ENCODE results near the gene HEG1. TPM values are rescaled to one million over a fixed set of nuclear protein-coding genes. Genes with fewer than 3 reads are reported as not detected.
"Not testable (repeated sequence)": the region's sequence is repeated elsewhere in the genome, so short reads cannot be mapped to it uniquely, and the experiment has no call there.

HEG1 gene
- total RNA-seq, 2 donors from 2014 or later = 7.4 to 9.5 TPM

DNA sequence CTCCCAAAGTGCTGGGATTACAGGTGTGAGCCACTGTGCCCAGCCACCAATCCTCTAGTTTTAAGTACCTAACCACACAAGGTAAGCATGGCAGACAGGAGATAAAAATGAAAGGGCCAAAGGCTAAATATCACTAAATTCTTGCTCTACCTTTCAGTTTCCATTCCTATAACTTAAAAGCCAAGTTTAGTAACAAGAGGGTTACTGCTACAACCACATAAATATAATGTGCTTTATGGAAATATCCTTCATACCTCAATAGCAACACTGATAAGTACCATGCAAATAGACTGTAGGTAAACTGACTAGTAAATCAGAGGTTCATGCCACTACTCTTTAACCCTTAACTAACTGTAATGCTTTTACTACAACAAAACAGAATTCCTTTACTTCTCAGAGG lies 82.5 kb downstream of the HEG1 start:
- no peak for ATAC-seq (replicated peaks in 1 of 2)

DNA sequence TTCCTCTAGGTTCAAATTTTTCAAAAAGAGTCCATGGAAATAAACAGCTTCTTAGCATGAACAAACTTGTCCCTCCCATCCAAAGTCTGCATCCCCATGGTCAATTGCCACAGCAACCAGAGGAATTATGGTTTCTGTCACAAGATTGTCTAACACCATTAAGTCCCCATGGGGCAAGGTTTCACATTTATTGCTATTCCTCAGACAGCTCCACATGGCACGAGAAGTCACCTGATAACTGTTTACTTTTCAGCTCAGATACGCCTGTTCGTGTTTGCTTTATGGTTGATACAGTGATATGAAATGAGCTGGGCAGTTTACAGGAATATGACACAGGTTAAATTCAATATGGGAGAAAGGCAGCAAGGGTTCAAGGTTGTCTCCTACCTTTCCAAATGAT lies 83.3 kb downstream of the HEG1 start:
- no peaks in the 10 kb centered on the region for H3K9me3 Mint-ChIP-seq
- no peaks in the 10 kb centered on the region for H3K4me1 Mint-ChIP-seq (ENCODE audit: low read depth)
- H3K36me3 Mint-ChIP-seq (ENCODE audit: insufficient read depth in 2 of 2) = peaks cover 0 to 3% of the 10 kb centered on the region in 2 donors
- H3K27ac Mint-ChIP-seq = no peak overlapping the region
- DNase-seq = no peak
- no peaks in the 10 kb centered on the region for H3K27me3 Mint-ChIP-seq (ENCODE audit: low read depth)
- H3K4me3 Mint-ChIP-seq = no peak overlapping the region
- no peak for ATAC-seq (replicated peaks in 1 of 2)

More for the DNA sequence above, 82.5 kb downstream of the HEG1 start:
- no peaks in the 10 kb centered on the region for H3K9me3 Mint-ChIP-seq
- no peak overlapping the region for H3K27ac Mint-ChIP-seq
- no peak overlapping the region for H3K4me3 Mint-ChIP-seq
- H3K4me1 Mint-ChIP-seq (ENCODE audit: low read depth) = no peaks in the 10 kb centered on the region
- no peaks in the 10 kb centered on the region for H3K27me3 Mint-ChIP-seq (ENCODE audit: low read depth)
- no peak for DNase-seq
- peaks cover 0 to 3% of the 10 kb centered on the region in 2 donors for H3K36me3 Mint-ChIP-seq (ENCODE audit: insufficient read depth in 2 of 2)

DNA sequence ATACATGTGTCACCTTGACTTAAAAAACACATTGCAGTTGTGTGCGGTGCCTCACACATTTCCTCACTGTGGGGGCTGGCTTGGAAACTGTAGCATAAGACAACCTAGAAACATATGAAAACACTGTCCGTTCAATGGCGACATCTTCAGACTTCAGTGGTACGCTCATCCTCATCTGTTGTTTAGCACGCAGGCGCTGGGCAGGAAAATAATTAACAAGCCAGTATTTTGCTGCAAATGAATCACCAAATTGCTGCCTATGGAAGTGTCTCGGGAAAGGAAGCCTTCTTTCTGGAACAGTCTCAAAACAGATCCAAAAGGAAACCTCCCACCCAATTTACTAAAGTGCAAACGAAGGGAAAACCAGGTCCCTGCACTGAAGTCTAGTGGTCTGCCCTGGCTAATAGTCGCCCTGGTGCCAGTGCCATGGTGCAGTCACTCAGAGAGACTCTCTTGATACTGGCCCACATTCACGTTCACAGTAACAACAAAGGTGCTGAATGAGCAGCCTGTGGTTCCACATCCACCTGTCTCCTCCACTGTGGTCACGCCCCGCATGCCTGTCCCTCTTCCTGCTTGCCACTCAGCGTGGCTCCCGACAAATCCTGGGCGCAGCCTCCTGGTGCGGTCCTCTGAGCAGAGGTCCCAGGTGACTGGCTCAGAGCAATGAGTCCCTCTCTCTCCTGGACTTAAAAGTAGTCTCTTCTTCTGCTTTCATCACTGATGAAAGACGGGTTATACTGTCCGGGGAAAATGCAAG lies 85.7 kb downstream of the HEG1 start:
- peaks cover 0 to 3% of the 10 kb centered on the region in 2 donors for H3K36me3 Mint-ChIP-seq (ENCODE audit: insufficient read depth in 2 of 2)
- DNase-seq = no peak
- no peak overlapping the region for H3K27ac Mint-ChIP-seq
- H3K4me1 Mint-ChIP-seq (ENCODE audit: low read depth) = peaks cover under 1% of the 10 kb centered on the region
- H3K9me3 Mint-ChIP-seq = no peaks in the 10 kb centered on the region
- H3K4me3 Mint-ChIP-seq = no peak overlapping the region
- H3K27me3 Mint-ChIP-seq (ENCODE audit: low read depth) = no peaks in the 10 kb centered on the region
- no peak for ATAC-seq (replicated peaks in 1 of 2)

DNA sequence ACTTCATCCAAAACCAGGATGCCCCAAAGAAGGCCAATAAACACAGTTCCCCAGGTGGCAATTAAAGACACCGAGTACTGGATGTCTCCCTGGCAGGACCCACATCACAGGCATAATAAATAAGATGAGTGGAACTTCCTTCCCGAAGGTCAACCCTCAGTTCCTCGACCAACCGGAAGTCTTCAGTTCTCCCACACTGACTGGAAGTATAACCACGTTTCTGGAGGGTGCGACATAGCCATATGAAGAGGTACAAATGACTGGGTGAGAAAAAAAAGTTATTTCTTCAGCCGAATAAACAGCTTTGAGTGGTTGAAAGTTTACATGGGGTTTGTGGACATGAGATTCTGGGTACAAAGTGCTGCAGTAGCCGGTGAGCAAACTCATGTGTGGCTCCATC lies 86.6 kb downstream of the HEG1 start:
- H3K4me1 Mint-ChIP-seq (ENCODE audit: low read depth) = peaks cover 10% of the 10 kb centered on the region
- peaks cover 0 to 3% of the 10 kb centered on the region in 2 donors for H3K36me3 Mint-ChIP-seq (ENCODE audit: insufficient read depth in 2 of 2)
- H3K4me3 Mint-ChIP-seq = no peak overlapping the region
- DNase-seq (peak in 1 of 2 donors; percentile 3), ATAC-seq (replicated peaks in 1 of 2) (peak; percentile 49 to 68)
- no peaks in the 10 kb centered on the region for H3K27me3 Mint-ChIP-seq (ENCODE audit: low read depth)
- no peaks in the 10 kb centered on the region for H3K9me3 Mint-ChIP-seq
- H3K27ac Mint-ChIP-seq = no peak overlapping the region

DNA sequence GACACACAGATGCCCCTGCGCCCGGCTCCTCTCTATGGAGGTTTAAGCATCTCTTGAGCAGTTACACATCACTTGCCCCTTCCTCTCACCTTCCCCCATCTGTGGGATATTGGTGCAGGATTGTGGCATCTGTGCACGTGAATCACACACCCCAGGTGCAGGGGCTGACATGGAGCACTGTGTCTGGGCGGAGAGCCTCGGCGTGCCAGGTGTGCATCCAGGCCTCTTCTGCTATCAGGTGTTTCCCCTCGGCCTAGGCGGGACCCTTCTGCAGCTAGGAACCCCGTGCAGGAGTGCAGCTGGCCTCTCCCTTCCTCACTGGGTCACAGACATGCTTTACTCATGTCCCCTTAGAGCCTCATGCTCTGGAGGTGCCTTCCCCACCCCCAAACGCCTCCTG lies 87.8 kb downstream of the HEG1 start:
- peaks cover 0 to 3% of the 10 kb centered on the region in 2 donors for H3K36me3 Mint-ChIP-seq (ENCODE audit: insufficient read depth in 2 of 2)
- DNase-seq (no peak), ATAC-seq (replicated peaks in 1 of 2) (no peak)
- no peaks in the 10 kb centered on the region for H3K9me3 Mint-ChIP-seq
- no peak overlapping the region for H3K4me3 Mint-ChIP-seq
- H3K27me3 Mint-ChIP-seq (ENCODE audit: low read depth) = peaks cover 5% of the 10 kb centered on the region
- peaks cover 12% of the 10 kb centered on the region for H3K4me1 Mint-ChIP-seq (ENCODE audit: low read depth)
- H3K27ac Mint-ChIP-seq = no peak overlapping the region

DNA sequence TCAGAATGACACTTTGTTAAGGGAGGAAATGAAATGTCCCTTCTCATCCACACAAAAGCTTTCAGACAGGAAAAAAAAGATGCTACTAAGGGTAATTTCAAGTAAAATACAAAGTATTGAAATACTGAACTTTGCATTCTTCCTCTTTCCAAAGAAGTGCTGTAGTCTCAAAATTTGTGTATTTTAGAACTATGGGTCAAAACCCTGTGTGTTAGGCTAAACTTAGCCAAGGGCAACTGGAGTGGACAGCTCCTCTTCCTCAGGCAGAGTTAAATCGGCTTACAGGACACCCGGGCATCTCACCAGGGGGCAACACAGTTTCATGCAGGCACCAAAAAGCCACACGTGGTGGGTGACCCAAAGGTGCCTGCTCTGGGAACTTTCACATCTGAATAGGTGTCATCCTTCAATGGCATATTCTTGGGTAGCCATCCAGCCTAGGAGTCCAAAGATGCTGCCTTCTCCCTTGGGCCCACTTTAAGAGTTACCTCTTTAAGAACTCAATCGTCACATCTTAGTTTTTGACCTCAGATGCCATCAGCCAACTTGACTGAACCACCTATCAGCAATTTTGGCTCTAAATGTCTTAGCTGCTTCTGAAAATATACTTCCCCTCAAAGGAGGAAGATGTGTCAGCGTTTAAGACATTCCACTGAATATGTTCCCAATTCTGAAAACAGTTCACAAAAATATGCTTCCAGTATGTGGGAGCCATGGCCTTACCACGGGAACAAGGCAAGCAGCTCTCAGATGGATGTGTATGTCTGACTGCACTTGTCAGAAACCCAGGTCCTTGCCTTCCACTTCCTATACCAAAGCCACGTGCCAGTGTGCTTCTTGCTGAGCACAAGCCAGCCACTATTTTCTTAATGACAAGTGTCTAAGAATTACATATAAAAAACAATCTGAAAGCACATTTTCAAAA lies 89.0 kb downstream of the HEG1 start:
- peaks cover 0 to 3% of the 10 kb centered on the region in 2 donors for H3K36me3 Mint-ChIP-seq (ENCODE audit: insufficient read depth in 2 of 2)
- no peaks in the 10 kb centered on the region for H3K9me3 Mint-ChIP-seq
- no peak for ATAC-seq (replicated peaks in 1 of 2)
- no peak overlapping the region for H3K4me3 Mint-ChIP-seq
- H3K27ac Mint-ChIP-seq = no peak overlapping the region
- peaks cover 12% of the 10 kb centered on the region for H3K4me1 Mint-ChIP-seq (ENCODE audit: low read depth)
- no peak for DNase-seq
- H3K27me3 Mint-ChIP-seq (ENCODE audit: low read depth) = peaks cover 8% of the 10 kb centered on the region

DNA sequence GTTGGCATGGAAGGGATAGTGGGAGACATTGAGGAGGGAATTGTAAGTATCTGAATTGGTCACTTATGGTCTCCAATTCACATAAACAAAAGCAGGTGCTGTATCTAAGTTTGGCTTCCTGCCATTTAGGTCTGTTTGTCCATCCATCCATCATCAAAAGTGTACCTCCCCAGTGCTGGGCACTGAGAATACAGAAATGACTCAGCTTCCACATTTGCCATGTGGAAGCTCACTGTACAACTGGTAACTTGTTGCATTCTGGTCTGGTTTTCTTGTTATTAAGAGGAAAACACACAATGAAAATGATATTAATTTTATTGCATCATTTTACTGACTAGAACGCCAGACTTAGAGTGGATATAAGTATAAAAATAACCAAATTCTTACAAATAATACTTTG lies 90.4 kb downstream of the HEG1 start:
- ATAC-seq (replicated peaks in 1 of 2) = no peak
- Mint-ChIP-seq H3K27me3 (ENCODE audit: low read depth) (peaks cover 8% of the 10 kb centered on the region), H3K4me1 (ENCODE audit: low read depth) (peaks cover 12% of the 10 kb centered on the region), H3K36me3 (ENCODE audit: insufficient read depth in 2 of 2) (peaks cover 0 to 3% of the 10 kb centered on the region in 2 donors), H3K27ac (no peak overlapping the region), H3K4me3 (no peak overlapping the region), H3K9me3 (no peaks in the 10 kb centered on the region)
- no peak for DNase-seq

DNA sequence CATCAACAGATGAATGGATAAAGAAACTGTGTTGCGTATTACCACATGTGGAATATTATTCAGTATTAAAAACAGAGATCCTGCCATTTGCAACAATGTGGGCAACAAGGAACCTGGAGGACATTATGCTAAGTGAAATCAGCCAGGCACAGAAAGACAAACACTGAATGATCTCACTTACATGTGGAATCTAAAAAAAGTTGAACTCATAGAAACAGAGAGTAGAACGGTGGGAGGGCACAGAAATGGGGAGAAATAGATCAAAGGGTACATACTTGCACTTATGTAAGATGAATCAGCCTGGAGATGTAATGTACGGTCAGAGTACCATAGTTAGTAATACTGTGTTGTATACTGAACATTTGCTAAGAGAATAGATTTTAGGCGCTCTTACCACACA lies 91.4 kb downstream of the HEG1 start:
- H3K4me3 Mint-ChIP-seq = no peak overlapping the region
- peaks cover 12% of the 10 kb centered on the region for H3K4me1 Mint-ChIP-seq (ENCODE audit: low read depth)
- DNase-seq (no peak), ATAC-seq (replicated peaks in 1 of 2) (peak; percentile 86 to 91)
- no peaks in the 10 kb centered on the region for H3K36me3 Mint-ChIP-seq (ENCODE audit: insufficient read depth in 2 of 2)
- H3K27ac Mint-ChIP-seq = no peak overlapping the region
- H3K9me3 Mint-ChIP-seq = no peaks in the 10 kb centered on the region
- H3K27me3 Mint-ChIP-seq (ENCODE audit: low read depth) = peaks cover 8% of the 10 kb centered on the region

DNA sequence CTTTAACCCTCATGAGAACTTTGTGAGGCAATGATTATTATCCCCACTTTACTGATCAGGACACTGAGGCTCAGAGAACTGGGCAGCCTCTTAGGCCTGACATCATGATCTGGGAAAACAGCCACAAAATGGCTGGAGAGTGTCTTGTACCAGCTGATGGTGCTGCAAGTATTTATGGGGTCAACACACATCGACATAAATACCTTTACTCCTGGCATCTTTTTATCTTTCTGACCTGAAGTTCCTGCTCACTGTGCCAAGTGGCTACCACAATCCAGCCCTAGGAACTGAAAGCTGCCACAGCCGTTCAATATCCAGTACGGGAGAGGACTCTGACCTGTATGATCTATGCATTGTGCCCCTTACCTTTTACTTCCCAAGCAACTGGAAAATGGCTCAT lies 92.0 kb downstream of the HEG1 start:
- ATAC-seq (replicated peaks in 1 of 2) = no peak
- H3K36me3 Mint-ChIP-seq (ENCODE audit: insufficient read depth in 2 of 2) = no peaks in the 10 kb centered on the region
- no peak overlapping the region for H3K27ac Mint-ChIP-seq

DNA sequence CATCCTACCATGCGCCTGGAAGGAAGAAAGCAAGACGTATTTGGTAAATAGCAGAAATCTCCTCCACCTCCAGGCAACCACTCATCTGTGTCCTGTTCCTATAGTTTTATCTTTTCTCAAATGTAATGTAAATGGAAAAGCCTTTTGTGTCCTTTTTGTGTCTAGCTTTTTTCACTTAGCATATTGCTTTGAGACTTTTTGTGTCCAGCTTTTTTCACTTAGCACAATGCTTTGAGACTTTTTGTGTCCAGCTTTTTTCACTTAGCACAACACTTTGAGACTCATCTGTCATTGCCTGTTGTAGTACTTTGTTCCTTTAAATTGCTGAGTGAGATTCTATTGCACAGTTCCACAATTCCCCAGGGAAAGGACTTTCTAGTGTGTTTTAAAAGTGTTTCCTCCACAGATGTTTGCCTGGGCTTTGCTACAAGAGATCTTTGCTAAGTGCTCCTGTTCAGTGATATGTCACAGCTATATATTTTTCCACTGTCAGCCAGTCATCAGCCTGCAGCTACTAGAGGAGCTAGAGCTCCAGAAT lies 93.3 kb downstream of the HEG1 start:
- H3K4me3 Mint-ChIP-seq = no peak overlapping the region
- no peaks in the 10 kb centered on the region for H3K36me3 Mint-ChIP-seq (ENCODE audit: insufficient read depth in 2 of 2)
- H3K9me3 Mint-ChIP-seq = no peaks in the 10 kb centered on the region
- DNase-seq (no peak), ATAC-seq (replicated peaks in 1 of 2) (no peak)
- no peak overlapping the region for H3K27ac Mint-ChIP-seq
- H3K4me1 Mint-ChIP-seq (ENCODE audit: low read depth) = peaks cover 12% of the 10 kb centered on the region
- H3K27me3 Mint-ChIP-seq (ENCODE audit: low read depth) = peaks cover 8% of the 10 kb centered on the region

More for the DNA sequence above, 92.0 kb downstream of the HEG1 start:
- H3K4me3 Mint-ChIP-seq = no peak overlapping the region
- no peaks in the 10 kb centered on the region for H3K9me3 Mint-ChIP-seq
- peaks cover 12% of the 10 kb centered on the region for H3K4me1 Mint-ChIP-seq (ENCODE audit: low read depth)
- peaks cover 8% of the 10 kb centered on the region for H3K27me3 Mint-ChIP-seq (ENCODE audit: low read depth)
- DNase-seq = no peak

DNA sequence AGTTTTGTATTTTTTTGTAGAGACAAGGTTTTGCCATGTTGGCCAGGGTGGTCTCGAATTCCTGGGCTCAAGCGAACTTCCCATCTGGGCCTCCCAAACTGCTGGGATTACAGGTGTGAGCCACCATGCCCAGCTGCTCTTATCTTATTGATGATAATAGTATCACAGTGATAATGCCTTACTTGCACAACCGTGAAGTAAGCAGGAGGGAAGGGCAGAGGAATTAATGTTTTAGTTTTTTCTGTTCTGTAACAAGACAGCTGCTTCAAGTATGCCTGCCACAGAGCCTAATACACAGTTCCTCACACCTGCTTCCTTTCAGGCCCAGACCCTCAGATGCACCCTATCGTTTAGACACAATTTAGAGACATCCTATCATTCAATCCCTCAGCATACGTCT lies 95.1 kb downstream of the HEG1 start:
- Mint-ChIP-seq H3K4me3 (no peak overlapping the region), H3K27me3 (ENCODE audit: low read depth) (peaks cover 8% of the 10 kb centered on the region), H3K36me3 (ENCODE audit: insufficient read depth in 2 of 2) (no peaks in the 10 kb centered on the region), H3K4me1 (ENCODE audit: low read depth) (peaks cover 12% of the 10 kb centered on the region), H3K27ac (no peak overlapping the region), H3K9me3 (peaks cover 0 to 2% of the 10 kb centered on the region in 2 donors)
- ATAC-seq (replicated peaks in 1 of 2) (no peak), DNase-seq (no peak)

DNA sequence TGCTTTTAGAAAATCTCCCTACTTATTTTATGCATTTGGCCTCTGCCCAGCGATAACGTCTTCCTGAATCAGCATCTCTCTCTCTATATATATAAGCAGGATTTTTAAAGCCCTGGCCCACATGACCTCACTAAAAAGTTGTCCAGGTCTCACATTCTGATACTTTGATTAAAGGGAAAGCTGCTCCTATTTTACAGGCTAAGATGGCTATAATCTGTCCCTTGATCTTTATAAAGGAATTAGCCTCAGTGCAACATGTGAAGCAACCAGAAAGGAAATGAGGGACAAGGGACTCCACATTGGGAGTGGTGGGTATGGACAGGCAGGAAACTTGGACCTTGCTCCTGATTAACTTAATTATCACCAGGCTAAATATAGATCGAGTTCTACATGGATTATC lies 95.7 kb downstream of the HEG1 start:
- Mint-ChIP-seq H3K27ac (no peak overlapping the region), H3K9me3 (peaks cover 0 to 2% of the 10 kb centered on the region in 2 donors), H3K27me3 (ENCODE audit: low read depth) (peaks cover 8% of the 10 kb centered on the region), H3K36me3 (ENCODE audit: insufficient read depth in 2 of 2) (no peaks in the 10 kb centered on the region), H3K4me3 (no peak overlapping the region), H3K4me1 (ENCODE audit: low read depth) (peaks cover 11% of the 10 kb centered on the region)
- no peak for ATAC-seq (replicated peaks in 1 of 2)
- DNase-seq = no peak

DNA sequence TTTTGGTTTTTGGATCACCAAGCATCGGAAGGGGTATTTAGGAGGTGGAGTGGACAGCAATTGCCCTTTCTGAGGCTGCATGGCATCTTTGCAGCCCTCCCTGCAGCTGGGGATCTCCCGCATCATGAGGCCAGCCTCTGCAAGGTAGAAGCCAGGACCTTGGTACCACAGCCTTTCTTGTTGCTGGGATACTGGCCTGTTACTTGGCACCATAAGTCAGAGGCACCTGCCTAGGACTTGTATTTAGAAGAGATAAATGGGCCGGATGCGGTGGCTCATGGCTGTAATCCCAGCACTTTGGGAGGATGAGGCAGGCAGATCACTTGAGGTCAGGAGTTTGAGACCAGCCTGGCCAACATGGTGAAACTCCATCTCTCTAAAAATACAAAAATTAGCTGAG lies 97.8 kb downstream of the HEG1 start:
- H3K4me1 Mint-ChIP-seq (ENCODE audit: low read depth) = not testable (repeated sequence)

More for the DNA sequence above, 97.8 kb downstream of the HEG1 start:
- not testable (repeated sequence) for DNase-seq; H3K27me3 Mint-ChIP-seq (ENCODE audit: low read depth); H3K9me3 Mint-ChIP-seq; H3K4me3 Mint-ChIP-seq; H3K36me3 Mint-ChIP-seq (ENCODE audit: insufficient read depth in 2 of 2); H3K27ac Mint-ChIP-seq; ATAC-seq (replicated peaks in 1 of 2)

Measured in activated T-cell treated with anti-CD3 and anti-CD28 coated beads, Interleukin-2, amount 50 U/mL, for 72 hours (primary cell).